Lower leg skin (tissue), 4 donors: ENCODE data around the gene PRR35. TPM values are rescaled to one million over a fixed set of nuclear protein-coding genes. Genes with fewer than 3 reads are reported as not detected.
"Not testable (repeated sequence)": the region's sequence is repeated elsewhere in the genome, so short reads cannot be mapped to it uniquely, and the experiment has no call there.

Source experiments
- DNase-seq, 2 donors: peaks; one replicate each; pipeline ENCODE4 v3.0.0-alpha.2; 2019; ENCODE audit warnings: low spot score in 2 of 2
- H3K4me3 ChIP-seq: fragments of 200-600 bp; sonication (generic); 2 replicates; pipeline ENCODE4 v1.5.1; 2017; ENCODE audit warnings: mild to moderate bottlenecking, low read depth; ENCODE audit not compliant: poor library complexity, severe bottlenecking
- CTCF ChIP-seq, 3 donors: fragments of 450-650 bp; IDR thresholded peaks; one replicate each; pipeline ENCODE4 v1.5.1; 2016; ENCODE audit warnings: antibody characterized with exemption in 3 of 3, mild to moderate bottlenecking in 3 of 3, moderate library complexity in 2 of 3
- POLR2A ChIP-seq, 2 donors: fragments of 450-650 bp; IDR thresholded peaks; one replicate each; pipeline ENCODE4 v1.6.1; 2016 to 2017; ENCODE audit warnings: antibody characterized with exemption in 2 of 2, mild to moderate bottlenecking in 1 of 2, moderate library complexity in 1 of 2
- whole genome bisulfite sequencing, 2 donors: methylation state at CpG; one replicate each; pipeline ENCODE4 v1.1.5; 2018; 5-methylcytosine and 5-hydroxymethylcytosine counted together
- intact Hi-C: fragments of 100-400 bp; cut with DNase I; formaldehyde crosslinking; loops from one replicate; pipeline ENCODE4 v1.15.0; 2023; ENCODE audit warnings: low total_unique reads
- total RNA-seq, 4 donors: library from RNA; depleted of rRNA; stranded (reverse); fragments of >200 nt; gene quantifications; one replicate each; pipeline ENCODE4 v1.1.0, GENCODE V29; 2016

PRR35 gene
- total RNA-seq, 4 donors from 2014 or later: not detected

DNA sequence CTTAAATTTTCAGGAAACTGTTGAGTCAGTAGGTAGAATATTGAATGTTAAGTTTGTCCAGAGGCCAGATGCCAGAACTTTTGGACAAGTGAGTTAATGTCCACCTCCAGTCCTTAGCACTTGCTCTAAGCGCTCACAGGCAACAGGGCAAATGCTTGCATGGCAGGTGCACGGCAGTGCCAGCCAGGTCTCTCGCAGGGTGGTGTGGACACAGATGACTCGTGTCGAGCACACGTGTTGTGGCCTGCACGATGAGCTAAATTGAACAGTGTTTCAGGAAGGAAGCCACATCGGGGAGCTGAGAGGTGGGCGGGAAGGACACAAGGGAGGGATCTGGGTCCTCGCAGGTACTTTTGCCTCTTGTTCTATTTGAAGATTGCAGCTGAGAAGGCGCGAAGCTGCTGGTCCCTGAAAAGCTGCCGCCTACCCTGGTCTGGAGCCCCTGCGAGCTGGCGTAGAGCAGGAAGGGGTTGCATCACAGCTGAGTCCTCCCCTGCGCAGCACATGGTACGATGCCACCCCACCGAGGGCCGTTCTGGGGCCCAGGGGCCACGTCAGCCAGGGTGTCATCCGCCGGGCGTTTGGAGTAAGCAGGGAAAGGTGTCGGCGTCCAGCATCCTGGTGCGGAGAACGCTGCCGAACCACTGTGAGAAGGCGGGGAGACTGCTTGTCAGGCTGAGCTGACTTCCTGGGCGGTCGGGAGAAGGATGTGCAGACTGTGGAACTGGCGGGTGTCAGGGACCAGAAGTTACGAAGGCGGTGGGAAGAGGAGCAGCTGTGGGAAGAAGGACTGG, 35.9 kb downstream of the PRR35 start:
- intact Hi-C loops: no loop called here
- no peak for TF ChIP-seq POLR2A (IDR thresholded peaks at IDR 0.05)
- no peak for TF ChIP-seq CTCF (IDR thresholded peaks at IDR 0.05)
- WGBS, 2 donors: 75 to 90% methylated on average over 34 of the region's 34 CpGs
- DNase-seq: no peak
- no peak overlapping the region for H3K4me3 ChIP-seq

DNA sequence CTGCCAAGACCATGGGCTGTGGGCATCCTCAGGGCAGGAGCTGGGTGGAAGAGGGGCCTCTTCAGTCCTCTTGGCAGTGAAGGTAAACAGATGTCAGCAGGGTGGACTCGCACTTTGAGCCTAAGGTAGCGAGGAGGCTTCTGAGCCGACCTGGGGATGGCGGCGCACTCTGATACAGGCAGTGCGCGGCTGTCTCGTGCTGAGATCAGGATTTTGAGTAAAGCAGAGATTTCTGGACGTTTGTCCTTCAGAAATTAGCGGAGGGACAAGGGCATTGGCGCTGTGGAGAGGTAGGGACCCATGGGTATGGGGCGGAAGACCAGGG, 36.5 kb downstream of the PRR35 start:
- no peak for TF ChIP-seq CTCF (IDR thresholded peaks at IDR 0.05)
- TF ChIP-seq POLR2A (IDR thresholded peaks at IDR 0.05): no peak
- WGBS, 2 donors: 93 to 97% methylated on average over 12 of the region's 12 CpGs

GRCh38 chr16:597655-598054, 37.5 kb downstream of the PRR35 start:
- WGBS, 2 donors: 91 to 94% methylated on average over 4 to 7 of the region's 7 CpGs
- H3K4me3 ChIP-seq, DNase-seq, intact Hi-C loops: not testable (repeated sequence)

More for the DNA sequence above, 36.5 kb downstream of the PRR35 start:
- no peak overlapping the region for H3K4me3 ChIP-seq
- no peak for DNase-seq
- intact Hi-C loops: no loop called here

DNA sequence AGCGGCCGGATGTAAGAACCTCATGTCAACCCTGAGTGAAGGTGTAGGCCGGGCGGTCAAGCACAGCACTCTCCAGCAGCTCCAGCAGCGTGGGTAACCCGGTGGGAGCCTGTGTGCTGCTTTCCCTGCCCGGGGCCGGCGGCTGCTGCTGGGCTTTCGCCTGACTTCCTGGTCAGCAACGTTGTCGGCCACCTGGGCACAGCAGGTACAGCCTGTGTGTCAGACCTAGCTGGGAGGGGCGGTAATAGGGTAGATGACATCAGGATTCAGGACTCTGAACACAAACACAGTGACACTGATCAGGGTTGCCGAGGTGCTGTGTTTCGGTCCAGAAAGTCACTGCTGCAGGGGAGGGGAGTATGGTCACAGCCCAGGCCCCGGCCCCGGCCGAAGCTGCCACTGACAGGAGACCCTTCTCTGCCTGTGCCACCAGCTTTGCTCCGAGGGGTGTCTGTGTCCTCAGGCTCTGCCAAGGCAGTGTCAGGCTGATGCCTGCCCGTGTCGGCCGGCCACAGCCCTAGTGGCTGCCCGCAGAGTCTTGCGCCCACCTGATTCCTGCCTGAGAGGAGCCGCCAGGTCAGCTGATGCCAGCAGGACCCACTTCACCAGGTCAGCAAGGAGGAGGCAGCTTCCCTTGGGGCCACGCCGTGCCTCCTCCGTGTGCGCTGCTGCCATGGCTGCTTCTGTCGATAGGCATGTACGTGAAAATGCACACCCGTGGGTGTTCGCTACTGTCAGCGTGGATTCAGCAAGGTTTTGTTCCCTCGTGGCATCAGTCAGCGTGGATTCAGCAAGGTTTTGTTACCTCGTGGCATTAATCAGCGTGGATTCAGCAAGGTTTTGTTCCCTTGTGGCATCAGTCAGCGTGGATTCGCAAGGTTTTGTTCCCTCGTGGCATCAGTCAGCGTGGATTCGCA, 38.9 kb downstream of the PRR35 start:
- H3K4me3 ChIP-seq: no peak overlapping the region
- TF ChIP-seq CTCF (IDR thresholded peaks at IDR 0.05): no peak
- no peak for TF ChIP-seq POLR2A (IDR thresholded peaks at IDR 0.05)
- intact Hi-C loops: no loop called here
- WGBS, 2 donors: 97% methylated on average over 40 to 43 of the region's 43 CpGs
- no peak for DNase-seq

- intact Hi-C loops: no loop called here
- no peak overlapping the region for H3K4me3 ChIP-seq
- WGBS, 2 donors: 60 to 64% methylated on average over 7 of the region's 7 CpGs
- DNase-seq: no peak
- no peak for TF ChIP-seq CTCF (IDR thresholded peaks at IDR 0.05)
- no peak for TF ChIP-seq POLR2A (IDR thresholded peaks at IDR 0.05)
Observed at GRCh38 chr16:600781-601180, 40.6 kb downstream of the PRR35 start.

DNA sequence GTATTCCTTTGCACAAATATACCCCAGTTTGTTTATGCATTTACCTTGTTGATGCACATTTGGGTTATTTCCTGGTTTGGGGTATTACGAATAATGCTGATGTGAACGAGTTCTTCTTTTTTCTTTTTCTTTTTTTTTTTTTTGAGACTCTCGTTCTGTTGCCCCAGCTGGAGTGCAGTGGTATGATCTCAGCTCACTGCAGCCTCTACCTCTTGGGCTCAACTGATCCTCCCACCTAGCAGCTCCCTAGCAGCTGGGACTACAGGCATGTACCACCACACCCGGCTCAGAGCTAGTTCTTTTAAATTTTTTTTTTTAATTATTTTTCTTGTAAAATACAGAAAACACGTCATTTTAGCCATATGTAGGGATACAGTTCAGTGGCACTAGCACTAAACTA, 43.7 kb downstream of the PRR35 start:
- TF ChIP-seq POLR2A (IDR thresholded peaks at IDR 0.05) (no peak), CTCF (IDR thresholded peaks at IDR 0.05) (no peak)
- no peak for DNase-seq
- H3K4me3 ChIP-seq: no peak overlapping the region
- intact Hi-C loops: no loop called here
- WGBS, 2 donors: 74 to 76% methylated on average over 5 of the region's 5 CpGs
